Lower leg skin (tissue), 3 donors: ENCODE data around the gene CCDC175.

Experiments
- POLR2A ChIP-seq, 2 donors: fragments of 450-650 bp; IDR thresholded peaks; one replicate each; pipeline ENCODE4 v1.6.1; 2016 to 2017; ENCODE audit warnings: antibody characterized with exemption in 2 of 2, mild to moderate bottlenecking in 1 of 2, moderate library complexity in 1 of 2
- TF ChIP-seq, protein P1 (sequence below), 3 donors: fragments of 450-650 bp; IDR thresholded peaks; one replicate each; pipeline ENCODE4 v1.5.1; 2016; ENCODE audit warnings: antibody characterized with exemption in 3 of 3, mild to moderate bottlenecking in 3 of 3, moderate library complexity in 2 of 3

GRCh38 chr14:59565087-59565486 lies 11.5 kb downstream of the CCDC175 start:
- TF ChIP-seq, protein P1, sequence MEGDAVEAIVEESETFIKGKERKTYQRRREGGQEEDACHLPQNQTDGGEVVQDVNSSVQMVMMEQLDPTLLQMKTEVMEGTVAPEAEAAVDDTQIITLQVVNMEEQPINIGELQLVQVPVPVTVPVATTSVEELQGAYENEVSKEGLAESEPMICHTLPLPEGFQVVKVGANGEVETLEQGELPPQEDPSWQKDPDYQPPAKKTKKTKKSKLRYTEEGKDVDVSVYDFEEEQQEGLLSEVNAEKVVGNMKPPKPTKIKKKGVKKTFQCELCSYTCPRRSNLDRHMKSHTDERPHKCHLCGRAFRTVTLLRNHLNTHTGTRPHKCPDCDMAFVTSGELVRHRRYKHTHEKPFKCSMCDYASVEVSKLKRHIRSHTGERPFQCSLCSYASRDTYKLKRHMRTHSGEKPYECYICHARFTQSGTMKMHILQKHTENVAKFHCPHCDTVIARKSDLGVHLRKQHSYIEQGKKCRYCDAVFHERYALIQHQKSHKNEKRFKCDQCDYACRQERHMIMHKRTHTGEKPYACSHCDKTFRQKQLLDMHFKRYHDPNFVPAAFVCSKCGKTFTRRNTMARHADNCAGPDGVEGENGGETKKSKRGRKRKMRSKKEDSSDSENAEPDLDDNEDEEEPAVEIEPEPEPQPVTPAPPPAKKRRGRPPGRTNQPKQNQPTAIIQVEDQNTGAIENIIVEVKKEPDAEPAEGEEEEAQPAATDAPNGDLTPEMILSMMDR (IDR thresholded peaks at IDR 0.05), result no peak
- no peak for TF ChIP-seq POLR2A (IDR thresholded peaks at IDR 0.05)
